HG03095 (cell line): ENCODE results near the gene DPEP2NB.
"Not testable (repeated sequence)": the region's sequence is repeated elsewhere in the genome, so short reads cannot be mapped to it uniquely, and the experiment has no call there.

Experiments
- ATAC-seq: cut with Tn5 transposase; IDR thresholded peaks from one replicate; pipeline ENCODE4 v1.9.1; 2021; ENCODE audit warnings: moderate library complexity; ENCODE audit not compliant: unreplicated experiment

The DPEP2NB gene

GRCh38 chr16:68019167-68019680, 3.5 kb upstream of the DPEP2NB start:
- no peak for ATAC-seq

- ATAC-seq = no peak
Measured at GRCh38 chr16:68013440-68013839, 2.3 kb downstream of the DPEP2NB start.

GRCh38 chr16:68009872-68010271, 5.8 kb downstream of the DPEP2NB start:
- ATAC-seq = not testable (repeated sequence)

GRCh38 chr16:68009157-68009735, 6.5 kb downstream of the DPEP2NB start:
- ATAC-seq = no peak

GRCh38 chr16:68005786-68006286, 9.9 kb downstream of the DPEP2NB start:
- ATAC-seq = no peak

GRCh38 chr16:68005211-68005610, 10.5 kb downstream of the DPEP2NB start:
- no peak for ATAC-seq

GRCh38 chr16:68003031-68003430, 12.7 kb downstream of the DPEP2NB start:
- no peak for ATAC-seq

- no peak for ATAC-seq
Measured at GRCh38 chr16:68000450-68000849, 15.3 kb downstream of the DPEP2NB start.

- ATAC-seq = no peak
Measured at GRCh38 chr16:67999985-68000384, 15.7 kb downstream of the DPEP2NB start.

GRCh38 chr16:67998779-67999688, 16.7 kb downstream of the DPEP2NB start, which contains the start of gene DPEP2:
TSS of gene DPEP2 (minus strand) at chr16:67999484. CDS start at chr16:67993212, 6,272 bp downstream.
- not testable (repeated sequence) for ATAC-seq

GRCh38 chr16:67998231-67998778, 17.4 kb downstream of the DPEP2NB start:
- ATAC-seq = not testable (repeated sequence)

GRCh38 chr16:67996666-67997065, 19.0 kb downstream of the DPEP2NB start:
- no peak for ATAC-seq

GRCh38 chr16:67995423-67995822, 20.3 kb downstream of the DPEP2NB start:
- no peak for ATAC-seq

- not testable (repeated sequence) for ATAC-seq
Measured at GRCh38 chr16:67994040-67994408, 21.7 kb downstream of the DPEP2NB start.

GRCh38 chr16:67993207-67994039, 22.3 kb downstream of the DPEP2NB start:
- ATAC-seq = peak; percentile 67

- ATAC-seq = no peak
Measured at GRCh38 chr16:67992661-67993206, 23.0 kb downstream of the DPEP2NB start.

GRCh38 chr16:67990018-67990386, 25.7 kb downstream of the DPEP2NB start:
- no peak for ATAC-seq

- ATAC-seq = no peak
Measured at GRCh38 chr16:67989322-67990017, 26.2 kb downstream of the DPEP2NB start.

GRCh38 chr16:67988675-67989074, 27.0 kb downstream of the DPEP2NB start:
- no peak for ATAC-seq
